ENCODE measurements around the gene NKG7.

DNA sequence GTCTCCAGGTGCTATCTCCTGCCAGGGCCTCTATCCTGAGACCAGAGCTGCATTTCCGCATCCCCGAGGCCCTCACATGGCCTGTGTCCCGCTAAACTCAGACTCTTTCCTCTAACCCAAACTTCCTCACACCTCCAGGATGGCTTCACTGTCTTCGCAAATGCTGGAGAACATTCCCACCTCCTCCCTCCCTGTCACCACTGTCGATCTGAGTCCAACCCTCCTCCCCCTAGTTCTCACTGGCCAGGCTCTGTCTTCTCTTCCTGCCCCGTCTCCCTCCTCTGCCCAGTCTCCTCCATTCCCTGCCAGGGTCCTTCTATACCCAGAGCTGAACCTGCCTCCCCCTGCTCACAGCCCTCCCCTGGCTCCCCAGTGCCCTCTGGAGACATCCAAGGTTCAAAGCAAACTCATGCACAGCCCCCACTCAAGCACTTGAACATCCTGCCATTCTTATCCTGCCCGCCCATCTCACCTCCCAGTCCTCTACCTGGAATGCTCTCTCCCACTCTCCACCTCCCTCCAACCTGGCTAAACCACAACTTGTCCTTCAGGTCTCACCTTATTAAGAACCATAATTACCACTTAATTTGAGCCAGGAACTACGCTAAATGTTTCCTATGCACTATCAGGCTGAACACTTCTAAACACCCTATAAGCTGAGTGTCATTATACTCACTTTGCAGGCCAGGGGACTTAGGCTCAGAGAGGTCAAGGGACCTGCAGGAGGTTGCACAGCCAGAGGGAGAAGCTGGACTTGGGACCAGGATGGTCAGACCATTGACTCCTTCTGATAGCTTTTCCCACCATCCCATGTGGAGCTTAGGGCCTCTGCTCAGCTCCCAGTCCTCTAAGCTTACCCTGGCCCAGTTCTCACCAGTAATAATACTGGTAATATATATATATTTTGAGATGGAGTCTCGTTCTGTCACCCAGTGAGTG lies 29.6 kb downstream of the NKG7 start:
- TF ChIP-seq CTCF (IDR thresholded peaks at IDR 0.05) (no peak), POLR2A (IDR thresholded peaks at IDR 0.05) (no peak)

Measured in adrenal gland (tissue), 5 donors.